HCT116 (cell line): ENCODE data around the gene CBFA2T3. TPM values are rescaled to one million over a fixed set of nuclear protein-coding genes. Genes with fewer than 3 reads are reported as not detected.

Experiments used
- ATAC-seq: fragments of 200-7000 bp; cut with Tn5 transposase; 2 replicates; pipeline ENCODE4 v1.9.1; 2020; ENCODE audit warnings: mild to moderate bottlenecking, moderate library complexity
- BruUV-seq: library from RNA; stranded (reverse); fragments of 400-500 nt; replicated peaks from 2 replicates; lab custom pipeline; 2021; lab: Mats Ljungman, UMichigan
- CTCF ChIA-PET: fragments of 300-600 bp; sonication (Branson Sonifier 250); formaldehyde crosslinking; loops from one replicate; lab custom pipeline; 2021; ENCODE audit warnings: antibody characterized with exemption; lab: Charles Lee
- POLR2A ChIA-PET: fragments of 300-600, 350-600 bp; sonication (Branson Sonifier 250); formaldehyde crosslinking; loops from one replicate; lab custom pipeline; 2021; ENCODE audit warnings: antibody characterized with exemption; lab: Charles Lee
- RAD21 ChIA-PET, 2 experiments: fragments of 300-600 bp; sonication (Branson Sonifier 250); formaldehyde crosslinking; loops; one replicate each; lab custom pipeline; 2023; ENCODE audit warnings: low total read pairs in 2 of 2; ENCODE audit not compliant: uncharacterized antibody in 2 of 2, unreplicated experiment in 2 of 2, low non-redundant PET in 1 of 2; lab: Charles Lee
- DNase-seq: peaks from one replicate; pipeline ENCODE4 v3.0.0-alpha.2; 2010; ENCODE audit warnings: low read depth, low spot score
- H2AFZ ChIP-seq: fragments of 200-600 bp; shearing (Covaris generic), sonication (generic); 2 replicates; pipeline ENCODE4 v1.6.1; 2017; ENCODE audit warnings: low read depth, mixed run types, mixed read lengths, antibody characterized with exemption, low read length; ENCODE audit not compliant: poor library complexity, severe bottlenecking
- H3K27ac ChIP-seq: 2 replicates; pipeline ENCODE4 v1.5.1; 2012; ENCODE audit warnings: low read depth, low read length
- H3K27me3 ChIP-seq: fragments of 200-600 bp; sonication (generic); 2 replicates; pipeline ENCODE4 v1.6.1; 2016; ENCODE audit warnings: mixed run types, low read length, mixed read lengths; ENCODE audit not compliant: insufficient read depth
- H3K36me3 ChIP-seq, 2 experiments: fragments of 200-500 bp in 1 of 2; fragments of 200-600 bp in 1 of 2; sonication (Bioruptor generic) in 1 of 2; sonication (generic) in 1 of 2; 2 replicates each; pipeline versions ENCODE4 v1.5.1 to v1.6.1; 2014 to 2016; ENCODE audit warnings: low read length in 2 of 2, inconsistent platforms in 1 of 2, mixed read lengths in 1 of 2, mixed run types in 1 of 2; ENCODE audit not compliant: insufficient read depth in 2 of 2, control insufficient read depth in 1 of 2
- H3K4me1 ChIP-seq, 2 experiments: fragments of 200-600 bp in 1 of 2; sonication (generic) in 1 of 2; 2 replicates each; pipeline versions ENCODE4 v1.5.1 to v1.6.1; 2012 to 2017; ENCODE audit warnings: low read length in 2 of 2, inconsistent platforms in 1 of 2, mild to moderate bottlenecking in 1 of 2, mixed read lengths in 1 of 2, mixed run types in 1 of 2, moderate library complexity in 1 of 2; ENCODE audit not compliant: insufficient read depth in 2 of 2, control insufficient read depth in 1 of 2
- H3K4me2 ChIP-seq: fragments of 200-600 bp; sonication (generic); 2 replicates; pipeline ENCODE4 v1.6.1; 2017; ENCODE audit warnings: mixed run types, low read length, mixed read lengths
- H3K4me3 ChIP-seq, 2 experiments: fragments of 200-600 bp in 1 of 2; sonication (generic) in 1 of 2; replicated peaks in 1 of 2; 2 replicates each; pipeline ENCODE4 v1.5.1; 2011 to 2016; ENCODE audit warnings: low read length in 2 of 2, control low read depth in 1 of 2, low read depth in 1 of 2, mild to moderate bottlenecking in 1 of 2, mixed read lengths in 1 of 2, mixed run types in 1 of 2
- H3K79me2 ChIP-seq: fragments of 200-600 bp; sonication (generic); 2 replicates; pipeline ENCODE4 v1.6.1; 2017; ENCODE audit warnings: mild to moderate bottlenecking, mixed run types, low read length, moderate library complexity, mixed read lengths; ENCODE audit not compliant: insufficient read depth
- H3K9ac ChIP-seq: fragments of 200-600 bp; sonication (generic); 2 replicates; pipeline ENCODE4 v1.6.1; 2016; ENCODE audit warnings: low read length, mixed read lengths
- H3K9me2 ChIP-seq: fragments of 200-600 bp; sonication (generic), shearing (Covaris generic); 2 replicates; pipeline ENCODE4 v1.6.1; 2017; ENCODE audit warnings: mixed run types, mild to moderate bottlenecking, moderate library complexity; ENCODE audit not compliant: insufficient read depth
- H3K9me3 ChIP-seq, 2 experiments: fragments of 200-500 bp in 1 of 2; fragments of 200-600 bp in 1 of 2; sonication (Bioruptor generic) in 1 of 2; sonication (generic) in 1 of 2; 2 replicates each; pipeline ENCODE4 v1.6.1; 2014 to 2017; ENCODE audit warnings: low read length in 2 of 2, mixed read lengths in 2 of 2, inconsistent platforms in 1 of 2, low read depth in 1 of 2, mild to moderate bottlenecking in 1 of 2, mixed run types in 1 of 2, moderate library complexity in 1 of 2; ENCODE audit not compliant: control insufficient read depth in 1 of 2, insufficient read depth in 1 of 2
- H4K20me1 ChIP-seq: fragments of 200-600 bp; sonication (generic), shearing (Covaris generic); 2 replicates; pipeline ENCODE4 v1.6.1; 2017; ENCODE audit warnings: mixed run types, mild to moderate bottlenecking, moderate library complexity; ENCODE audit not compliant: insufficient read depth
- ATF3 ChIP-seq: IDR thresholded peaks from 2 replicates; pipeline ENCODE4 v1.6.1; 2012
- CBX3 ChIP-seq: IDR thresholded peaks from 2 replicates; pipeline ENCODE4 v1.6.1; 2012; ENCODE audit warnings: low read depth
- CTCF ChIP-seq, 3 experiments: fragments of 200-600 bp in 1 of 3; sonication (generic) in 1 of 3; IDR thresholded peaks in 2 of 3; conservative IDR thresholded peaks in 1 of 3; 2 replicates each; pipeline ENCODE4 v1.5.1; 2012 to 2017; ENCODE audit warnings: low read depth in 2 of 3, low read length in 2 of 3, antibody characterized with exemption in 1 of 3, borderline replicate concordance in 1 of 3, control low read depth in 1 of 3, mild to moderate bottlenecking in 1 of 3, mixed read lengths in 1 of 3, mixed run types in 1 of 3, moderate library complexity in 1 of 3; ENCODE audit not compliant: insufficient read depth in 1 of 3
- ELF1 ChIP-seq: IDR thresholded peaks from 2 replicates; pipeline ENCODE4 v1.6.1; 2012; ENCODE audit warnings: low read depth, borderline replicate concordance
- EZH2 ChIP-seq: fragments of 200-600 bp; sonication (generic); IDR thresholded peaks from 2 replicates; pipeline ENCODE4 v1.6.1; 2017; ENCODE audit warnings: antibody characterized with exemption, mixed run types
- EZH2phosphoT487 ChIP-seq: fragments of 200-600 bp; IDR thresholded peaks from 2 replicates; pipeline ENCODE4 v1.6.1; 2018; ENCODE audit warnings: antibody characterized with exemption, borderline replicate concordance
- FOSL1 ChIP-seq: IDR thresholded peaks from 2 replicates; pipeline ENCODE4 v1.6.1; 2012; ENCODE audit warnings: low read depth
- MAX ChIP-seq: IDR thresholded peaks from 2 replicates; pipeline ENCODE4 v1.6.1; 2012
- POLR2A ChIP-seq: IDR thresholded peaks from 2 replicates; pipeline ENCODE4 v1.7.0; 2011; ENCODE audit warnings: borderline replicate concordance; ENCODE audit not compliant: insufficient read depth, insufficient read length; ENCODE audit errors: extremely low read depth
- POLR2AphosphoS5 ChIP-seq: IDR thresholded peaks from 2 replicates; pipeline ENCODE4 v1.6.1; 2011; ENCODE audit warnings: mild to moderate bottlenecking, low read depth, low read length, moderate library complexity
- RAD21 ChIP-seq: IDR thresholded peaks from 2 replicates; pipeline ENCODE4 v1.6.1; 2012; ENCODE audit warnings: low read depth, mild to moderate bottlenecking
- REST ChIP-seq: IDR thresholded peaks from 2 replicates; pipeline ENCODE4 v1.6.1; 2012; ENCODE audit warnings: low read depth
- SP1 ChIP-seq: IDR thresholded peaks from 2 replicates; pipeline ENCODE4 v1.6.1; 2012; ENCODE audit warnings: low read depth
- TCF7L2 ChIP-seq: IDR thresholded peaks from 2 replicates; pipeline ENCODE4 v1.7.0; 2011; ENCODE audit warnings: borderline replicate concordance, inconsistent platforms; ENCODE audit not compliant: insufficient read depth, insufficient read length; ENCODE audit errors: extremely low read depth
- YY1 ChIP-seq: IDR thresholded peaks from 2 replicates; pipeline ENCODE4 v1.6.1; 2011; ENCODE audit warnings: low read length, low read depth, moderate library complexity, mild to moderate bottlenecking; ENCODE audit not compliant: insufficient replicate concordance; ENCODE audit errors: extremely low read depth
- ZBTB33 ChIP-seq: IDR thresholded peaks from 2 replicates; pipeline ENCODE4 v1.6.1; 2011; ENCODE audit warnings: mild to moderate bottlenecking, low read length, moderate library complexity; ENCODE audit not compliant: insufficient replicate concordance; ENCODE audit errors: extremely low read depth
- ZNF274 ChIP-seq: fragments of 200-500 bp; sonication (Bioruptor generic); IDR thresholded peaks from 2 replicates; pipeline ENCODE4 v1.6.1; 2014; ENCODE audit warnings: mild to moderate bottlenecking, low read depth, low read length, inconsistent platforms
- intact Hi-C: fragments of 100-400 bp; cut with micrococcal nuclease; formaldehyde crosslinking; loops from 2 replicates; pipeline ENCODE4 v1.10.0; 2022
- total RNA-seq: library from RNA; stranded (reverse); gene quantifications from one replicate; pipeline ENCODE4 v1.2.1, GENCODE V29; 2021; ENCODE audit not compliant: unreplicated experiment

Gene CBFA2T3
- total RNA-seq, 1 experiment from 2014 or later, result 19.1 TPM

- POLR2A ChIA-PET, result no interaction called here
- Histone ChIP-seq H3K4me1 (peaks cover 6 to 16% of the 10 kb centered on the region in 2 experiments; a peak in 3 of 4 replicates), H3K27ac (no peak overlapping the region), H3K27me3 (no peaks in the 10 kb centered on the region), H3K4me2 (no peak overlapping the region), H3K9ac (no peak overlapping the region), H3K4me3 (no peak overlapping the region), H4K20me1 (no peaks in the 10 kb centered on the region), H3K79me2 (no peaks in the 10 kb centered on the region), H3K9me3 (peaks cover 0 to 10% of the 10 kb centered on the region in 2 experiments; a peak in 1 of 4 replicates), H2AFZ (no peak overlapping the region), H3K36me3 (no peaks in the 10 kb centered on the region), H3K9me2 (no peaks in the 10 kb centered on the region)
- DNase-seq (no peak), ATAC-seq (no peak)
- RAD21 ChIA-PET, result no interaction called here
- TF ChIP-seq CTCF (IDR thresholded peaks at IDR 0.05 in 2 of 3, conservative IDR thresholded peaks at IDR 0.05 in 1 of 3; ENCODE audit: borderline replicate concordance in 1 of 3, insufficient read depth in 1 of 3, low read depth in 2 of 3, low read length in 2 of 3) (no peak), ZNF274 (no peak), REST (no peak), POLR2AphosphoS5 (no peak), EZH2 (no peak), CBX3 (no peak), POLR2A (no peak), FOSL1 (no peak), ATF3 (no peak), MAX (no peak), SP1 (no peak), EZH2phosphoT487 (no peak), RAD21 (no peak), ELF1 (no peak), YY1 (no peak), ZBTB33 (no peak), TCF7L2 (no peak)
- CTCF ChIA-PET, result no interaction called here
- intact Hi-C loops, result no loop called here
- no TSS peak for BruUV-seq
Measured at GRCh38 chr16:88915639-88916327, 61.2 kb downstream of the CBFA2T3 start.
